ENCODE measurements around the gene PLVAP.

PLVAP gene

GRCh38 chr19:17309198-17309964 lies 67.8 kb downstream of the PLVAP start, which contains the start of gene DDA1 (continued):
- no peak for TF ChIP-seq ZNF426 (tag by site-specific recombination; IDR thresholded peaks at IDR 0.05)
- no peak for TF ChIP-seq ZBTB1 (tag by site-specific recombination; IDR thresholded peaks at IDR 0.05)
- peak; percentile 91 for TF ChIP-seq YY2 (tag by site-specific recombination; IDR thresholded peaks at IDR 0.05)
- TF ChIP-seq ZEB2 (tag by site-specific recombination; IDR thresholded peaks at IDR 0.05), result peak; percentile 70; the same call in 1 of the 2 replicates
- TF ChIP-seq ZNF324 (tag by site-specific recombination; IDR thresholded peaks at IDR 0.05), result no peak
- TF ChIP-seq MYNN (tag by site-specific recombination; IDR thresholded peaks at IDR 0.05; ENCODE audit: borderline replicate concordance), result no peak
- no peak for TF ChIP-seq ZNF777 (tag by site-specific recombination; IDR thresholded peaks at IDR 0.05; ENCODE audit: borderline replicate concordance)
- TF ChIP-seq ELK4 (IDR thresholded peaks at IDR 0.05; ENCODE audit: borderline replicate concordance, low read depth, low read length), result peak; percentile 69; the same call in 1 of the 2 replicates
- no peak for TF ChIP-seq ZNF19 (tag by site-specific recombination; IDR thresholded peaks at IDR 0.05; ENCODE audit: low read depth)
- TF ChIP-seq ZNF311 (tag by site-specific recombination; IDR thresholded peaks at IDR 0.05; ENCODE audit: borderline replicate concordance), result no peak
- TF ChIP-seq ZBTB10 (tag by site-specific recombination; IDR thresholded peaks at IDR 0.05), result peak; percentile 78
- no peak; the same call in 1 of the 2 replicates for TF ChIP-seq PBX3 (CRISPR knock-in tag; IDR thresholded peaks at IDR 0.05)
- no peak for TF ChIP-seq ZBTB44 (tag by site-specific recombination; IDR thresholded peaks at IDR 0.05)
- no peak for TF ChIP-seq GLI2 (tag by site-specific recombination; IDR thresholded peaks at IDR 0.05; ENCODE audit: borderline replicate concordance, low read depth)
- TF ChIP-seq BCL11B (tag by site-specific recombination; IDR thresholded peaks at IDR 0.05; ENCODE audit: low read depth), result peak; percentile 92
- TF ChIP-seq ZNF623 (tag by site-specific recombination; IDR thresholded peaks at IDR 0.05), result no peak
- TF ChIP-seq ZNF830 (tag by site-specific recombination; IDR thresholded peaks at IDR 0.05; ENCODE audit: low read depth), result no peak
- no peak for TF ChIP-seq PRDM1 (tag by site-specific recombination; IDR thresholded peaks at IDR 0.05)
- TF ChIP-seq ZNF23 (tag by site-specific recombination; IDR thresholded peaks at IDR 0.05; ENCODE audit: borderline replicate concordance), result no peak
- TF ChIP-seq KLF16 (tag by site-specific recombination; IDR thresholded peaks at IDR 0.05), result peak; percentile 91
- no peak for TF ChIP-seq ZNF48 (tag by site-specific recombination; IDR thresholded peaks at IDR 0.05)
- TF ChIP-seq CTCF (tag by site-specific recombination; IDR thresholded peaks at IDR 0.05), result no peak
- peak; percentile 17; the same call in 1 of the 2 replicates for TF ChIP-seq ZNF18 (tag by site-specific recombination; IDR thresholded peaks at IDR 0.05)
- no peak for TF ChIP-seq ZIC2 (tag by site-specific recombination; IDR thresholded peaks at IDR 0.05)
- TF ChIP-seq ZFP41 (tag by site-specific recombination; IDR thresholded peaks at IDR 0.05; ENCODE audit: borderline replicate concordance), result no peak
- TF ChIP-seq HOXC10 (CRISPR knock-in tag; IDR thresholded peaks at IDR 0.05), result 0 out of 2 replicates have a peak, but pooled peaks have one; percentile 93
- no peak for TF ChIP-seq ZNF114 (tag by site-specific recombination; IDR thresholded peaks at IDR 0.05)
- no peak for TF ChIP-seq ZNF561 (tag by site-specific recombination; IDR thresholded peaks at IDR 0.05; ENCODE audit: borderline replicate concordance)

All from HEK293 (cell line).